HCT116 (cell line): ENCODE measurements around the gene CISD2. TPM values are rescaled to one million over a fixed set of nuclear protein-coding genes. Genes with fewer than 3 reads are reported as not detected.

Source experiments
- ATAC-seq: fragments of 200-7000 bp; cut with Tn5 transposase; 2 replicates; pipeline ENCODE4 v1.9.1; 2020; ENCODE audit warnings: mild to moderate bottlenecking, moderate library complexity
- BruUV-seq: library from RNA; stranded (reverse); fragments of 400-500 nt; replicated peaks from 2 replicates; lab custom pipeline; 2021; lab: Mats Ljungman, UMichigan
- CTCF ChIA-PET: fragments of 300-600 bp; sonication (Branson Sonifier 250); formaldehyde crosslinking; loops from one replicate; lab custom pipeline; 2021; ENCODE audit warnings: antibody characterized with exemption; lab: Charles Lee
- POLR2A ChIA-PET: fragments of 300-600, 350-600 bp; sonication (Branson Sonifier 250); formaldehyde crosslinking; loops from one replicate; lab custom pipeline; 2021; ENCODE audit warnings: antibody characterized with exemption; lab: Charles Lee
- RAD21 ChIA-PET, 2 experiments: fragments of 300-600 bp; sonication (Branson Sonifier 250); formaldehyde crosslinking; loops; one replicate each; lab custom pipeline; 2023; ENCODE audit warnings: low total read pairs in 2 of 2; ENCODE audit not compliant: uncharacterized antibody in 2 of 2, unreplicated experiment in 2 of 2, low non-redundant PET in 1 of 2; lab: Charles Lee
- DNase-seq: peaks from one replicate; pipeline ENCODE4 v3.0.0-alpha.2; 2010; ENCODE audit warnings: low read depth, low spot score
- H2AFZ ChIP-seq: fragments of 200-600 bp; shearing (Covaris generic), sonication (generic); 2 replicates; pipeline ENCODE4 v1.6.1; 2017; ENCODE audit warnings: low read depth, mixed run types, mixed read lengths, antibody characterized with exemption, low read length; ENCODE audit not compliant: poor library complexity, severe bottlenecking
- H3K27ac ChIP-seq: 2 replicates; pipeline ENCODE4 v1.5.1; 2012; ENCODE audit warnings: low read depth, low read length
- H3K27me3 ChIP-seq: fragments of 200-600 bp; sonication (generic); 2 replicates; pipeline ENCODE4 v1.6.1; 2016; ENCODE audit warnings: mixed run types, low read length, mixed read lengths; ENCODE audit not compliant: insufficient read depth
- H3K36me3 ChIP-seq, 2 experiments: fragments of 200-500 bp in 1 of 2; fragments of 200-600 bp in 1 of 2; sonication (Bioruptor generic) in 1 of 2; sonication (generic) in 1 of 2; 2 replicates each; pipeline versions ENCODE4 v1.5.1 to v1.6.1; 2014 to 2016; ENCODE audit warnings: low read length in 2 of 2, inconsistent platforms in 1 of 2, mixed read lengths in 1 of 2, mixed run types in 1 of 2; ENCODE audit not compliant: insufficient read depth in 2 of 2, control insufficient read depth in 1 of 2
- H3K4me1 ChIP-seq, 2 experiments: fragments of 200-600 bp in 1 of 2; sonication (generic) in 1 of 2; 2 replicates each; pipeline versions ENCODE4 v1.5.1 to v1.6.1; 2012 to 2017; ENCODE audit warnings: low read length in 2 of 2, inconsistent platforms in 1 of 2, mild to moderate bottlenecking in 1 of 2, mixed read lengths in 1 of 2, mixed run types in 1 of 2, moderate library complexity in 1 of 2; ENCODE audit not compliant: insufficient read depth in 2 of 2, control insufficient read depth in 1 of 2
- H3K4me2 ChIP-seq: fragments of 200-600 bp; sonication (generic); 2 replicates; pipeline ENCODE4 v1.6.1; 2017; ENCODE audit warnings: mixed run types, low read length, mixed read lengths
- H3K4me3 ChIP-seq, 2 experiments: fragments of 200-600 bp in 1 of 2; sonication (generic) in 1 of 2; replicated peaks in 1 of 2; 2 replicates each; pipeline ENCODE4 v1.5.1; 2011 to 2016; ENCODE audit warnings: low read length in 2 of 2, control low read depth in 1 of 2, low read depth in 1 of 2, mild to moderate bottlenecking in 1 of 2, mixed read lengths in 1 of 2, mixed run types in 1 of 2
- H3K79me2 ChIP-seq: fragments of 200-600 bp; sonication (generic); 2 replicates; pipeline ENCODE4 v1.6.1; 2017; ENCODE audit warnings: mild to moderate bottlenecking, mixed run types, low read length, moderate library complexity, mixed read lengths; ENCODE audit not compliant: insufficient read depth
- H3K9ac ChIP-seq: fragments of 200-600 bp; sonication (generic); 2 replicates; pipeline ENCODE4 v1.6.1; 2016; ENCODE audit warnings: low read length, mixed read lengths
- H3K9me2 ChIP-seq: fragments of 200-600 bp; sonication (generic), shearing (Covaris generic); 2 replicates; pipeline ENCODE4 v1.6.1; 2017; ENCODE audit warnings: mixed run types, mild to moderate bottlenecking, moderate library complexity; ENCODE audit not compliant: insufficient read depth
- H3K9me3 ChIP-seq, 2 experiments: fragments of 200-500 bp in 1 of 2; fragments of 200-600 bp in 1 of 2; sonication (Bioruptor generic) in 1 of 2; sonication (generic) in 1 of 2; 2 replicates each; pipeline ENCODE4 v1.6.1; 2014 to 2017; ENCODE audit warnings: low read length in 2 of 2, mixed read lengths in 2 of 2, inconsistent platforms in 1 of 2, low read depth in 1 of 2, mild to moderate bottlenecking in 1 of 2, mixed run types in 1 of 2, moderate library complexity in 1 of 2; ENCODE audit not compliant: control insufficient read depth in 1 of 2, insufficient read depth in 1 of 2
- H4K20me1 ChIP-seq: fragments of 200-600 bp; sonication (generic), shearing (Covaris generic); 2 replicates; pipeline ENCODE4 v1.6.1; 2017; ENCODE audit warnings: mixed run types, mild to moderate bottlenecking, moderate library complexity; ENCODE audit not compliant: insufficient read depth
- CEBPB ChIP-seq: IDR thresholded peaks from 2 replicates; pipeline ENCODE4 v1.6.1; 2012; ENCODE audit warnings: low read depth
- CTCF ChIP-seq, 3 experiments: fragments of 200-600 bp in 1 of 3; sonication (generic) in 1 of 3; IDR thresholded peaks in 2 of 3; conservative IDR thresholded peaks in 1 of 3; 2 replicates each; pipeline ENCODE4 v1.5.1; 2012 to 2017; ENCODE audit warnings: low read depth in 2 of 3, low read length in 2 of 3, antibody characterized with exemption in 1 of 3, borderline replicate concordance in 1 of 3, control low read depth in 1 of 3, mild to moderate bottlenecking in 1 of 3, mixed read lengths in 1 of 3, mixed run types in 1 of 3, moderate library complexity in 1 of 3; ENCODE audit not compliant: insufficient read depth in 1 of 3
- EGR1 ChIP-seq: IDR thresholded peaks from 2 replicates; pipeline ENCODE4 v1.6.1; 2012; ENCODE audit warnings: low read depth
- ELF1 ChIP-seq: IDR thresholded peaks from 2 replicates; pipeline ENCODE4 v1.6.1; 2012; ENCODE audit warnings: low read depth, borderline replicate concordance
- EZH2 ChIP-seq: fragments of 200-600 bp; sonication (generic); IDR thresholded peaks from 2 replicates; pipeline ENCODE4 v1.6.1; 2017; ENCODE audit warnings: antibody characterized with exemption, mixed run types
- EZH2phosphoT487 ChIP-seq: fragments of 200-600 bp; IDR thresholded peaks from 2 replicates; pipeline ENCODE4 v1.6.1; 2018; ENCODE audit warnings: antibody characterized with exemption, borderline replicate concordance
- FOSL1 ChIP-seq: IDR thresholded peaks from 2 replicates; pipeline ENCODE4 v1.6.1; 2012; ENCODE audit warnings: low read depth
- MAX ChIP-seq: IDR thresholded peaks from 2 replicates; pipeline ENCODE4 v1.6.1; 2012
- POLR2A ChIP-seq: IDR thresholded peaks from 2 replicates; pipeline ENCODE4 v1.7.0; 2011; ENCODE audit warnings: borderline replicate concordance; ENCODE audit not compliant: insufficient read depth, insufficient read length; ENCODE audit errors: extremely low read depth
- POLR2AphosphoS5 ChIP-seq: IDR thresholded peaks from 2 replicates; pipeline ENCODE4 v1.6.1; 2011; ENCODE audit warnings: mild to moderate bottlenecking, low read depth, low read length, moderate library complexity
- RAD21 ChIP-seq: IDR thresholded peaks from 2 replicates; pipeline ENCODE4 v1.6.1; 2012; ENCODE audit warnings: low read depth, mild to moderate bottlenecking
- SP1 ChIP-seq: IDR thresholded peaks from 2 replicates; pipeline ENCODE4 v1.6.1; 2012; ENCODE audit warnings: low read depth
- SRF ChIP-seq: IDR thresholded peaks from 2 replicates; pipeline ENCODE4 v1.6.1; 2012; ENCODE audit warnings: low read depth
- YY1 ChIP-seq: IDR thresholded peaks from 2 replicates; pipeline ENCODE4 v1.6.1; 2011; ENCODE audit warnings: low read length, low read depth, moderate library complexity, mild to moderate bottlenecking; ENCODE audit not compliant: insufficient replicate concordance; ENCODE audit errors: extremely low read depth
- ZBTB33 ChIP-seq: IDR thresholded peaks from 2 replicates; pipeline ENCODE4 v1.6.1; 2011; ENCODE audit warnings: mild to moderate bottlenecking, low read length, moderate library complexity; ENCODE audit not compliant: insufficient replicate concordance; ENCODE audit errors: extremely low read depth
- ZFX ChIP-seq: fragments of 450-650 bp; IDR thresholded peaks from 2 replicates; pipeline ENCODE4 v1.6.1; 2017
- ZNF274 ChIP-seq: fragments of 200-500 bp; sonication (Bioruptor generic); IDR thresholded peaks from 2 replicates; pipeline ENCODE4 v1.6.1; 2014; ENCODE audit warnings: mild to moderate bottlenecking, low read depth, low read length, inconsistent platforms
- intact Hi-C: fragments of 100-400 bp; cut with micrococcal nuclease; formaldehyde crosslinking; loops from 2 replicates; pipeline ENCODE4 v1.10.0; 2022
- total RNA-seq: library from RNA; stranded (reverse); gene quantifications from one replicate; pipeline ENCODE4 v1.2.1, GENCODE V29; 2021; ENCODE audit not compliant: unreplicated experiment
- TF ChIP-seq, protein P1 (sequence below): IDR thresholded peaks from 2 replicates; pipeline ENCODE4 v1.6.1; 2012; ENCODE audit warnings: low read depth
- TF ChIP-seq, protein P2 (sequence below): IDR thresholded peaks from 2 replicates; pipeline ENCODE4 v1.6.1; 2012

Gene CISD2
- total RNA-seq, 1 experiment from 2014 or later: 38.9 TPM

DNA sequence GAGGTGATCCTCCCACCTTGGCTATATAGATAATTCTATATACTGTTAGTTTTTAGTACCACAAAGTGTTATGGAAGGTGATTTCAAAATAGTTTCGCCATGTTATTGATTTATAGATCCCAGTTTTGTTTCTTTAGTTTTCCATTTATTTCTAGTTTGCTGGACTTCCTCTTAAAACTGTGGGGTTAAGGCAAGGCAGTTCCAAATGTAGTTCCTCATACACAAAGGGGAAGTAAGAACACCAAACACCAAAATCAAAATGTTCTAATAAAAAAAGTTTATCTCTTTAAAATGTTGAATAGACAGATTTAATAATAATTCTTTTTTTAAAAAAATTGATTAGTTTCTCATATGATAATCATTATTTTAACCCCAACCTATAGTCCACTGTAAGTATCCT lies 6.8 kb upstream of the CISD2 start (continued):
- TF ChIP-seq, protein P1, sequence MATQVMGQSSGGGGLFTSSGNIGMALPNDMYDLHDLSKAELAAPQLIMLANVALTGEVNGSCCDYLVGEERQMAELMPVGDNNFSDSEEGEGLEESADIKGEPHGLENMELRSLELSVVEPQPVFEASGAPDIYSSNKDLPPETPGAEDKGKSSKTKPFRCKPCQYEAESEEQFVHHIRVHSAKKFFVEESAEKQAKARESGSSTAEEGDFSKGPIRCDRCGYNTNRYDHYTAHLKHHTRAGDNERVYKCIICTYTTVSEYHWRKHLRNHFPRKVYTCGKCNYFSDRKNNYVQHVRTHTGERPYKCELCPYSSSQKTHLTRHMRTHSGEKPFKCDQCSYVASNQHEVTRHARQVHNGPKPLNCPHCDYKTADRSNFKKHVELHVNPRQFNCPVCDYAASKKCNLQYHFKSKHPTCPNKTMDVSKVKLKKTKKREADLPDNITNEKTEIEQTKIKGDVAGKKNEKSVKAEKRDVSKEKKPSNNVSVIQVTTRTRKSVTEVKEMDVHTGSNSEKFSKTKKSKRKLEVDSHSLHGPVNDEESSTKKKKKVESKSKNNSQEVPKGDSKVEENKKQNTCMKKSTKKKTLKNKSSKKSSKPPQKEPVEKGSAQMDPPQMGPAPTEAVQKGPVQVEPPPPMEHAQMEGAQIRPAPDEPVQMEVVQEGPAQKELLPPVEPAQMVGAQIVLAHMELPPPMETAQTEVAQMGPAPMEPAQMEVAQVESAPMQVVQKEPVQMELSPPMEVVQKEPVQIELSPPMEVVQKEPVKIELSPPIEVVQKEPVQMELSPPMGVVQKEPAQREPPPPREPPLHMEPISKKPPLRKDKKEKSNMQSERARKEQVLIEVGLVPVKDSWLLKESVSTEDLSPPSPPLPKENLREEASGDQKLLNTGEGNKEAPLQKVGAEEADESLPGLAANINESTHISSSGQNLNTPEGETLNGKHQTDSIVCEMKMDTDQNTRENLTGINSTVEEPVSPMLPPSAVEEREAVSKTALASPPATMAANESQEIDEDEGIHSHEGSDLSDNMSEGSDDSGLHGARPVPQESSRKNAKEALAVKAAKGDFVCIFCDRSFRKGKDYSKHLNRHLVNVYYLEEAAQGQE: no peak
- no peak for TF ChIP-seq ZNF274
- no peak for TF ChIP-seq ZFX
- no peak for TF ChIP-seq FOSL1
- TF ChIP-seq EZH2phosphoT487: no peak
- TF ChIP-seq EGR1: no peak

DNA sequence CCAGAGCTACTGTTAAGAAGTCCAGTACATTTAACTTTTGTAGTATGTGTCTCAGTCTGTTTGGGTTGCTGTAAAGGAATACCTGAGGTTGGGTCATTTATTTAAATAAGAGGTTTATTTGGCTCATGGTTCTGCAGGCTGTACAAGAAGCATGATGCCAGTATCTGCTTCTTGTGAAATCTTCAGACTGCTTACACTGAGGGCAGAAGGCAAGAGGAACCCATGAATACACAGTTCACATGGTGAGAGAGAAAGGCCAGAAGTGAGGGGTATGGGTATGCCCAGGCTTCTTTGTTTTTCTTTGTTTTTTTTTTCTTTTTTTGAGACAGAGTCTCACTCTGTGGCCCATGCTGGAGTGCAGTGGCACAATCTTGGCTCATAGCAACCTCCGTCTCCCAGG lies 6.0 kb upstream of the CISD2 start:
- Histone ChIP-seq H3K9me2 (no peaks in the 10 kb centered on the region), H3K4me2 (no peak overlapping the region), H3K4me1 (peaks cover 0 to 7% of the 10 kb centered on the region in 2 experiments; a peak in 2 of 4 replicates), H3K79me2 (peaks cover 64% of the 10 kb centered on the region), H2AFZ (no peak overlapping the region), H3K27me3 (no peaks in the 10 kb centered on the region), H3K9ac (no peak overlapping the region), H3K36me3 (0 out of 4 replicates have a peak, but pooled peaks cover 0 to 4% of the 10 kb centered on the region in 2 experiments), H3K9me3 (peaks cover 0 to 4% of the 10 kb centered on the region in 2 experiments; a peak in 1 of 4 replicates), H4K20me1 (no peaks in the 10 kb centered on the region), H3K4me3 (no peak overlapping the region), H3K27ac (no peak overlapping the region)
- ATAC-seq (no peak), DNase-seq (no peak)
- RAD21 ChIA-PET: no interaction called here
- POLR2A ChIA-PET: no interaction called here
- CTCF ChIA-PET: no interaction called here
- BruUV-seq: no TSS peak
- TF ChIP-seq EGR1 (no peak), CTCF (IDR thresholded peaks at IDR 0.05 in 2 of 3, conservative IDR thresholded peaks at IDR 0.05 in 1 of 3; ENCODE audit: borderline replicate concordance in 1 of 3, insufficient read depth in 1 of 3, low read depth in 2 of 3, low read length in 2 of 3) (no peak), POLR2AphosphoS5 (no peak), POLR2A (no peak), EZH2phosphoT487 (no peak), EZH2 (no peak), SP1 (no peak), ZBTB33 (no peak), SRF (no peak), CEBPB (no peak), RAD21 (no peak), YY1 (no peak), MAX (no peak), FOSL1 (no peak), ELF1 (no peak)
- TF ChIP-seq, protein P2, sequence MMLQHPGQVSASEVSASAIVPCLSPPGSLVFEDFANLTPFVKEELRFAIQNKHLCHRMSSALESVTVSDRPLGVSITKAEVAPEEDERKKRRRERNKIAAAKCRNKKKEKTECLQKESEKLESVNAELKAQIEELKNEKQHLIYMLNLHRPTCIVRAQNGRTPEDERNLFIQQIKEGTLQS: no peak
- intact Hi-C loops: no loop called here
